ENCODE measurements around the gene PLBD2. TPM values are rescaled to one million over a fixed set of nuclear protein-coding genes. Genes with fewer than 3 reads are reported as not detected.

Gene PLBD2, protein sequence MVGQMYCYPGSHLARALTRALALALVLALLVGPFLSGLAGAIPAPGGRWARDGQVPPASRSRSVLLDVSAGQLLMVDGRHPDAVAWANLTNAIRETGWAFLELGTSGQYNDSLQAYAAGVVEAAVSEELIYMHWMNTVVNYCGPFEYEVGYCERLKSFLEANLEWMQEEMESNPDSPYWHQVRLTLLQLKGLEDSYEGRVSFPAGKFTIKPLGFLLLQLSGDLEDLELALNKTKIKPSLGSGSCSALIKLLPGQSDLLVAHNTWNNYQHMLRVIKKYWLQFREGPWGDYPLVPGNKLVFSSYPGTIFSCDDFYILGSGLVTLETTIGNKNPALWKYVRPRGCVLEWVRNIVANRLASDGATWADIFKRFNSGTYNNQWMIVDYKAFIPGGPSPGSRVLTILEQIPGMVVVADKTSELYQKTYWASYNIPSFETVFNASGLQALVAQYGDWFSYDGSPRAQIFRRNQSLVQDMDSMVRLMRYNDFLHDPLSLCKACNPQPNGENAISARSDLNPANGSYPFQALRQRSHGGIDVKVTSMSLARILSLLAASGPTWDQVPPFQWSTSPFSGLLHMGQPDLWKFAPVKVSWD
- total RNA-seq, result 30.8 TPM
- long read RNA-seq, full-length matches to known transcripts, result 18 of 25 reads
- long read RNA-seq, partial matches to known transcripts, result 4 of 25 reads
- long read RNA-seq, other reads (novel, unspliced or antisense), result 3 of 25 reads

DNA sequence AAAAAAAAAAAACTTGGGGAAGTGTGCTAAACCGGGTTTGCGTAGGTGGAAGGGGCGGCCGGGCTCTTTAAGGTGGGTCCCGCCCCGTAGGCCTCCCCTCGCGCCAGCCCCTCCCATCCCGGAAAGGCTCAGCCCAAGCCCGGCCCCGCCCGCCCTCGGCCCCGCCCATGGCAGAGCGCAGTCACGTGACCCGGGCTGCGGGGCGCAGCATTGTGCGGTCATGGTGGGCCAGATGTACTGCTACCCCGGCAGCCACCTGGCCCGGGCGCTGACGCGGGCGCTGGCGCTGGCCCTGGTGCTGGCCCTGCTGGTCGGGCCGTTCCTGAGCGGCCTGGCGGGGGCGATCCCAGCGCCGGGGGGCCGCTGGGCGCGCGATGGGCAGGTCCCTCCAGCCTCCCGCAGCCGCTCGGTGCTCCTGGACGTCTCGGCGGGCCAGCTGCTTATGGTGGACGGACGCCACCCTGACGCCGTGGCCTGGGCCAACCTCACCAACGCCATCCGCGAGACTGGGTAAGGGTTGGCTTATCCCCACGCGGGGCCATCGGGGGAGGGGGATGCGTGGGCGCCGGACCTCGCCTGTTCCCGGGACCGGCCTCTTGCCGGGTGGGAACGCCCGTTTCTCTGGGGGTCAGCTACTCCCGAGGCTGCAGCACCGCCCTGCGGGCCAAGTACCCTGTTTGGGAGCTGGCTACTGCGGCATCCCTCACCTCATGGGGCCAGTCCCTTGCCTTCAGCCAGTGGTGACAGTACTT lies at the start of gene PLBD2:
Gene PLBD2, plus strand, starts transcription at position 207 of the 752 bp plus-strand sequence. Its CDS starts 14 bp downstream, at position 221.
- DNase-seq (ENCODE audit: low spot score), result peak; percentile 96
- intact Hi-C loops (cut with DNase I), result loop anchor here (1.0 to 5.0 kb wide), 2 partner anchors 23 to 171 kb away; partner anchors contain the start of genes DDX54, RITA1 and SLC8B1

DNA sequence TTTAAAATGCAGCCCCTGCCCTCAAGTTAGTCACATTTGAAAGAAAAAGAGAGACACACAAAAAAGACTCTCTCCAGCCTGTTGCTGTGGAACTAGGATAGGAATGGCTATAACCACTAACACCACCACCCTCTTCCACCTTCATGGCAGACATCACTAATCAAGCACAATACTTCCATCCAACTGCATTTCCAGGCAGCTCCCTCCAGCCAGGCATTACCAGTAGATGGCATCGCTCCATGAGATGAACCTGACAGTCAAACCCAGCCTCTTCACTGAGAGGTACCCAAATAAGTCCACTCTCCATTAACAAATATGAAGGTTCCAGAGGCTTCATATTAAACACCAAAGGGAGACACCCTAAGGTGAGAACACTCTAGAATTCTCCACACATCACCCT lies 47.9 kb upstream of the PLBD2 start:
- DNase-seq (ENCODE audit: low spot score), result no peak
- intact Hi-C loops (cut with DNase I), result loop anchor here (10.0 kb wide), 1 partner anchor 604 kb away; no protein-coding TSS in a partner anchor

DNA sequence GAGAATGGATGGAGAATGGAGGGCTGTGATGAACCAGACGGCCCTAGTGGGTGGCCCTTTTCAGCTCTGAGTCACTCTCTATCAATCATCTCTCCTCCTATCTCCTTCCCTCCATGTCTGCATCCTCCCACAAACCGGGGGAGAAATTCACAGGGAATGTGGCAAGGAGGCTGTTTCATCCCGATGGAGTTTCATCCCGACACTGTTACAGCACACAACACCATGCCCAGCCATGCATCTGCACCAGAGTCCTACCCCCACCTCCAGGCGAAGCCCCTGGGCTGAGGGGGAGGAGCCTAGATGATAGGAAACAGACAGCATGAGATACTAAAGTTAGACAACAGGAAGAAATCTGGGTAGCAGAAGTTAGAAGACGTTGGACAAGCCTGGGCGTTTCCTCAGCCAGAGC lies 44.3 kb upstream of the PLBD2 start:
- no peak for DNase-seq (ENCODE audit: low spot score)
- intact Hi-C loops (cut with DNase I), result loop anchor here (10.0 kb wide), 1 partner anchor 601 kb away; no protein-coding TSS in a partner anchor

DNA sequence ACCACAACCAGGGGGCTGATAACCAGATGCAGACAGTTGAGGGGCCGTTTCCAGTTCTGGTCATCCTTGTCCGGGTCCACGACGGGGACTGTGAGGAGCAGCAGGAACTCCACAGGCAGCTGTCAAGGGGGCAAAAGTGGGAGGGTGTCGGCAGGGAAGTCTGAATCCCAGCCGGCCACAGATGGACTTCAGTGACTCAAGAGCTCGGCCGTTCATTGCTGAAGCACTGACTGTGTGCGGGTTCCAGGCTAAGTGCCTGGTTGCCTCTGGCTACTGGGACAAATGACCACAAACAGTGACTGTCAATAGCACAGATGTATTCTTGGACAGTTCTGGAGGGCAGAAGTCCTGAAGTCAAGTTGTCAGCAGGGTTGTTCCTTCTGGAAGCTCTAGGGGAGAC lies 43.0 kb upstream of the PLBD2 start:
- intact Hi-C loops (cut with DNase I), result loop anchor here (10.0 kb wide), 1 partner anchor 599 kb away; no protein-coding TSS in a partner anchor
- no peak for DNase-seq (ENCODE audit: low spot score)

DNA sequence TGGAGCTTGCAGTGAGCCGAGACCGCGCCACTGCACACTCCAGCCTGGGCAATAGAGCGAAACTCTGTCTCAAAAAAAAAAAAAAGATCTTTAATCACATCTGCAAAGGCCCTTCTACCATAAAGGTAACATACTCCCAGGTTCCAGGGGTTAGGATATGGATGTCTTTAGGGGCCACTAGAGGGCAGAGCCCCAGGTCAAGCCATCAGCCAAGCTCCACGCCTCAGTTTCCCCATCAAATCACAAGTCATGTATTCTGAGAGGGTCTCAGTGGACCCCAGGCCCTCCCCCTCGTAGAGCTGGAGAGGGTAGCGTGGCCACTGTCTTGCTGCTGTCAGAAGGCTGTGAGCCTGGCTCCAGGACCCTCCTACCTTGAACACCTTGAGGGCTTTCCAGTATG lies 42.2 kb upstream of the PLBD2 start:
- no peak for DNase-seq (ENCODE audit: low spot score)
- intact Hi-C loops (cut with DNase I), result loop anchor here (10.0 kb wide), 1 partner anchor 599 kb away; no protein-coding TSS in a partner anchor

- no peak for DNase-seq (ENCODE audit: low spot score)
- intact Hi-C loops (cut with DNase I), result loop anchor here (10.0 kb wide), 1 partner anchor 598 kb away; no protein-coding TSS in a partner anchor
Measured at GRCh38 chr12:113317122-113317521, 41.3 kb upstream of the PLBD2 start.

- intact Hi-C loops (cut with DNase I), result loop anchor here (10.0 kb wide), 1 partner anchor 597 kb away; no protein-coding TSS in a partner anchor
Measured at GRCh38 chr12:113318046-113318656, 40.2 kb upstream of the PLBD2 start.

DNA sequence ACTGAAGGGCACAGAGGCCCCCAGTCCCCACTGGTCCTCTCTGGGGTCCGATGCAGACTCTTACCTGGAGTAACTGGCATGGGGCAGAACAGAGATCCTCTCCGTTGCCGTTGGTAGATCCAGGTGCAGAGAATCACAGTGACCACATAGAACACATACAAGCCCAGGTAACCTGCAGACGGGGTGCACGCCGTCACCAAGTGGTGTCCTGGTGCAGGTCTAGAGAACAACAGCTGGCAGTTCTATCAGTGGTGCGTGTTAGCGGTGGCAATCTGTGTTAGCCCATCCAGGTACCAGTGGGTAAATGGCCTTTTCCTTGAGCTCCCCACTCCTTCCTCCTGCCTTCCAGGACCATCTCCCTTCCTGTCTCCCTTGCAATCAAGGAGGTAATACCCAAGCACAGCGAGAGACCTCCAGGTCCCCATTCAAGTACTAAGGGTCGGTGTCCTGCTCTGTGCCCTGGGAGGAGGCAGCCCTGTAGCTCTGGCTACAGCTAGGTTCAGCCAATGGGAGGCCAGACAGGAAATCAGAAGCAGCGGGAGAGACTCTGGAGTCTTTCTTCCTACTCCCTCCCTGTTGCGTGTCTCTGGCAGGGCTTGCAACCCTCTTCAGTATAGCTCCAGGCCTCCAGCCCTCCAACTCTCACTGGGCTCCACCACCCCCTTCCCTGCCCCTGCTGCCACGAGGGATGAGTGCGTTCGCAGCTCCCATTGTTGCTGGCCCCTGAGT lies 39.3 kb upstream of the PLBD2 start:
- DNase-seq (ENCODE audit: low spot score), result no peak
- intact Hi-C loops (cut with DNase I), result loop anchor here (10.0 kb wide), 1 partner anchor 596 kb away; no protein-coding TSS in a partner anchor

More at GRCh38 chr12:113318046-113318656, 40.2 kb upstream of the PLBD2 start:
- DNase-seq (ENCODE audit: low spot score), result no peak

- intact Hi-C loops (cut with DNase I), result no loop called here
- no peak for DNase-seq (ENCODE audit: low spot score)
Measured at GRCh38 chr12:113320401-113320800, 38.0 kb upstream of the PLBD2 start.

GRCh38 chr12:113322343-113322742 lies 36.0 kb upstream of the PLBD2 start:
- no peak for DNase-seq (ENCODE audit: low spot score)
- intact Hi-C loops (cut with DNase I), result no loop called here

DNA sequence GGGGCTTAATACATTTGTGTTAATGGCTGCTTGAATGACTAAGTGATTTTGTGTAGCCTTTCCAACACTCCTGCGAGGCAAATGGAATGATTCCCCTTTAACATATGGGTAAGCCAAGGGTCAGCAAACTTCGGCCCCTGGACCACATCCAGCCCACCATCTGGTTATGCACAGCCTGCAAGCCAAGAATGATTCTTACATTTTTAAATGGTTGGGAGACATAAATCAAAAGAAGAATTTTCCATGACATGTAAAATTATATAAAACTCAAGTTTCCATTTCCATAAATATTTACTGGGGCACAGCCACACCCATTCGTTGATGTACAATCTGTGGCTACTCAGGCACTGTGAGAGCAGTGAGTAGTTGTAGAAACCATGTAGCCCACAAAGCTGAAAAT lies 32.5 kb upstream of the PLBD2 start:
- intact Hi-C loops (cut with DNase I), result no loop called here
- no peak for DNase-seq (ENCODE audit: low spot score)

GRCh38 chr12:113326775-113327395 lies 31.5 kb upstream of the PLBD2 start:
- intact Hi-C loops (cut with DNase I), result no loop called here
- no peak for DNase-seq (ENCODE audit: low spot score)

GRCh38 chr12:113328368-113328889 lies 30.0 kb upstream of the PLBD2 start:
- no peak for DNase-seq (ENCODE audit: low spot score)
- intact Hi-C loops (cut with DNase I), result no loop called here

- no peak for DNase-seq (ENCODE audit: low spot score)
- intact Hi-C loops (cut with DNase I), result no loop called here
Measured at GRCh38 chr12:113329022-113329790, 29.2 kb upstream of the PLBD2 start.

- no peak for DNase-seq (ENCODE audit: low spot score)
- intact Hi-C loops (cut with DNase I), result no loop called here
Measured at GRCh38 chr12:113329791-113330417, 28.5 kb upstream of the PLBD2 start.

DNA sequence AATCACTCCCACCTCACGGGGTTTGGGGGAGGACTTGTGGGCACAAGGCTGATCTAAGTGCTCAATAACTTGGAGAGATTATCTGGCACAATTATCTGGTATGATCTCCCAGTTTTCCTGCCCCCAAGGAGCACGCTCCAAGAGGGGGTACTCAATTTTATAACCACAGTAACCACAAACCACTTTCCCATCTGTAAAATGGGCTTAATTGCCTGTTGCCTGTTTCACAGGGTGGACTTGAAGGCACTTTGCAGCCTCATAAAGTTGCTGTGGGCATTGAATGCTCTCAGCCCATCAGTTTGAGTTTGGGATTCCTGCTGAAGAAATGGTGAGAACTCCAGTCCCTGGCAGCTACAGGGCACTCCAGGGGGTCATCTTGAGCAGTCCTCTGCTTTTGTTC lies 27.9 kb upstream of the PLBD2 start:
- intact Hi-C loops (cut with DNase I), result no loop called here
- DNase-seq (ENCODE audit: low spot score), result no peak
